SK-N-SH (cell line): ENCODE results near the gene PITPNM3. TPM values are rescaled to one million over a fixed set of nuclear protein-coding genes. Genes with fewer than 3 reads are reported as not detected.

Experiments used
- CTCF ChIA-PET: fragments of 300-600, 350-600 bp; formaldehyde crosslinking; extraction: SDS; loops from one replicate; lab custom pipeline; 2021; lab: Yijun Ruan, JAX
- POLR2A ChIA-PET: fragments of 350-600 bp; sonication (Branson Sonifier 250); formaldehyde crosslinking; extraction: SDS; loops from one replicate; lab custom pipeline; 2020; ENCODE audit warnings: antibody characterized with exemption, inconsistent platforms; lab: Yijun Ruan, JAX
- DNase-seq: peaks from one replicate; pipeline ENCODE4 v3.0.0; 2012
- H2AFZ ChIP-seq: fragments of 200-600 bp; sonication (generic); 2 replicates; pipeline ENCODE4 v1.8.1; 2016; ENCODE audit warnings: antibody characterized with exemption, mild to moderate bottlenecking, low read depth
- H3F3A ChIP-seq: fragments of 200-600 bp; sonication (generic); replicated peaks from 2 replicates; pipeline ENCODE3; 2016; ENCODE audit warnings: antibody characterized with exemption, mild to moderate bottlenecking; ENCODE audit not compliant: insufficient read depth
- H3K27ac ChIP-seq, 2 experiments: fragments of 200-500 bp in 1 of 2; fragments of 200-600 bp in 1 of 2; sonication (Bioruptor generic) in 1 of 2; sonication (generic), shearing (Covaris generic) in 1 of 2; 2 replicates each; pipeline versions ENCODE4 v1.5.1 to v1.6.1; 2014 to 2016; ENCODE audit warnings: low read depth in 2 of 2, inconsistent platforms in 1 of 2, low read length in 1 of 2, mild to moderate bottlenecking in 1 of 2, mixed read lengths in 1 of 2
- H3K27me3 ChIP-seq: fragments of 200-600 bp; sonication (generic), shearing (Covaris generic); 2 replicates; pipeline ENCODE4 v1.6.1; 2016; ENCODE audit warnings: mixed run types; ENCODE audit not compliant: insufficient read depth
- H3K36me3 ChIP-seq, 2 experiments: fragments of 200-500 bp in 1 of 2; fragments of 200-600 bp in 1 of 2; sonication (Bioruptor generic) in 1 of 2; sonication (generic) in 1 of 2; replicated peaks in 1 of 2; 2 replicates each; pipeline versions ENCODE3 to v1.5.1; 2014 to 2016; ENCODE audit warnings: low read length in 1 of 2, mild to moderate bottlenecking in 1 of 2; ENCODE audit not compliant: insufficient read depth in 2 of 2, control insufficient read depth in 1 of 2
- H3K4me1 ChIP-seq, 2 experiments: fragments of 200-500 bp in 1 of 2; fragments of 200-600 bp in 1 of 2; sonication (Bioruptor generic) in 1 of 2; sonication (generic), shearing (Covaris generic) in 1 of 2; 2 replicates each; pipeline versions ENCODE4 v1.5.1 to v1.6.1; 2014 to 2016; ENCODE audit warnings: low read depth in 1 of 2, low read length in 1 of 2, mixed run types in 1 of 2; ENCODE audit not compliant: insufficient read depth in 2 of 2, control insufficient read depth in 1 of 2
- H3K4me2 ChIP-seq: fragments of 200-600 bp; sonication (generic), shearing (Covaris generic); 2 replicates; pipeline ENCODE4 v1.6.1; 2017; ENCODE audit warnings: mixed run types
- H3K4me3 ChIP-seq, 2 experiments: fragments of 200-500 bp in 1 of 2; fragments of 200-600 bp in 1 of 2; sonication (Bioruptor generic) in 1 of 2; sonication (generic), shearing (Covaris generic) in 1 of 2; 2 replicates each; pipeline versions ENCODE4 v1.5.1 to v1.8.1; 2014 to 2016; ENCODE audit warnings: low read depth in 2 of 2, inconsistent platforms in 1 of 2, low read length in 1 of 2, mild to moderate bottlenecking in 1 of 2, mixed read lengths in 1 of 2, moderate library complexity in 1 of 2
- H3K79me2 ChIP-seq: fragments of 200-600 bp; sonication (generic); 2 replicates; pipeline ENCODE4 v1.8.1; 2017; ENCODE audit warnings: mild to moderate bottlenecking; ENCODE audit not compliant: insufficient read depth
- H3K9ac ChIP-seq: fragments of 200-600 bp; sonication (generic); 2 replicates; pipeline ENCODE4 v1.6.1; 2017; ENCODE audit warnings: mixed run types
- H3K9me2 ChIP-seq: fragments of 200-600 bp; sonication (generic); 2 replicates; pipeline ENCODE4 v1.6.1; 2017; ENCODE audit warnings: mixed run types
- H3K9me3 ChIP-seq: fragments of 200-600 bp; sonication (generic); 2 replicates; pipeline ENCODE4 v1.6.1; 2017; ENCODE audit warnings: mixed run types, mild to moderate bottlenecking, moderate library complexity
- H4K20me1 ChIP-seq: fragments of 200-600 bp; sonication (generic); 2 replicates; pipeline ENCODE4 v1.6.1; 2017; ENCODE audit warnings: mild to moderate bottlenecking, mixed run types; ENCODE audit not compliant: insufficient read depth
- CHD2 ChIP-seq: fragments of 150-350 bp; IDR thresholded peaks from 2 replicates; pipeline ENCODE4 v1.6.1; 2018; ENCODE audit warnings: low read length; ENCODE audit not compliant: partially characterized antibody
- ELF1 ChIP-seq: IDR thresholded peaks from 2 replicates; pipeline ENCODE4 v1.4.0; 2012
- EP300 ChIP-seq, 2 experiments: IDR thresholded peaks; 2 replicates each; pipeline versions ENCODE4 v1.4.0 to v1.6.1; 2012; ENCODE audit warnings: borderline replicate concordance in 1 of 2, low read depth in 1 of 2, low read length in 1 of 2
- EZH2phosphoT487 ChIP-seq: fragments of 200-600 bp; sonication (generic); IDR thresholded peaks from 2 replicates; pipeline ENCODE4 v1.6.1; 2017; ENCODE audit warnings: low read depth, mixed run types, mild to moderate bottlenecking, antibody characterized with exemption, moderate library complexity, borderline replicate concordance
- FOSL2 ChIP-seq: IDR thresholded peaks from 2 replicates; pipeline ENCODE4 v1.4.0; 2012; ENCODE audit warnings: low read depth, mild to moderate bottlenecking, moderate library complexity, borderline replicate concordance
- FOXJ3 ChIP-seq: sonication (generic); formaldehyde crosslinking; IDR thresholded peaks from 2 replicates; pipeline ENCODE4 v1.5.1; 2020; ENCODE audit warnings: mild to moderate bottlenecking, missing genetic modification reagents
- GABPA ChIP-seq: IDR thresholded peaks from 2 replicates; pipeline ENCODE4 v1.4.0; 2012; ENCODE audit warnings: low read depth, mild to moderate bottlenecking
- JUND ChIP-seq: IDR thresholded peaks from 2 replicates; pipeline ENCODE4 v1.4.0; 2012
- MXI1 ChIP-seq: IDR thresholded peaks from 2 replicates; pipeline ENCODE4 v1.6.1; 2012; ENCODE audit warnings: mild to moderate bottlenecking, low read depth, low read length, improper control_type of control experiment
- NRF1 ChIP-seq: IDR thresholded peaks from 2 replicates; pipeline ENCODE4 v1.6.1; 2012; ENCODE audit warnings: low read depth, mild to moderate bottlenecking, low read length
- POLR2AphosphoS5 ChIP-seq: IDR thresholded peaks from 2 replicates; pipeline ENCODE4 v1.6.1; 2012; ENCODE audit warnings: low read depth, low read length
- RAD21 ChIP-seq: IDR thresholded peaks from 2 replicates; pipeline ENCODE4 v1.6.1; 2012; ENCODE audit warnings: mild to moderate bottlenecking, low read length
- RFX5 ChIP-seq: IDR thresholded peaks from 2 replicates; pipeline ENCODE4 v1.6.1; 2012; ENCODE audit warnings: mild to moderate bottlenecking, improper control_type of control experiment, low read length
- RXRA ChIP-seq: IDR thresholded peaks from 2 replicates; pipeline ENCODE4 v1.4.0; 2012; ENCODE audit warnings: low read depth, mild to moderate bottlenecking, borderline replicate concordance
- SIN3A ChIP-seq: IDR thresholded peaks from 2 replicates; pipeline ENCODE4 v1.6.1; 2012; ENCODE audit warnings: low read depth, mild to moderate bottlenecking, low read length, moderate library complexity, borderline replicate concordance
- SMC3 ChIP-seq: IDR thresholded peaks from 2 replicates; pipeline ENCODE4 v1.6.1; 2012; ENCODE audit warnings: low read depth, low read length, improper control_type of control experiment
- TCF12 ChIP-seq: IDR thresholded peaks from 2 replicates; pipeline ENCODE4 v1.4.0; 2012
- TEAD4 ChIP-seq: IDR thresholded peaks from 2 replicates; pipeline ENCODE4 v1.4.0; 2012; ENCODE audit warnings: mild to moderate bottlenecking, borderline replicate concordance; ENCODE audit not compliant: insufficient read depth
- WGBS: methylation state at CpG from one replicate; pipeline ENCODE4 v1.1.6; 2017; ENCODE audit warnings: low lambda C conversion rate; 5-methylcytosine and 5-hydroxymethylcytosine counted together
- polyA plus RNA-seq, 3 experiments: library from polyadenylated mRNA; depleted of rRNA; stranded (reverse); fragments of >200 nt; gene quantifications; 2 replicates each; pipeline ENCODE4 v1.2.3, GENCODE V29; 2012
- TF ChIP-seq, protein P1 (sequence below): fragments of 150-350 bp; IDR thresholded peaks from 2 replicates; pipeline ENCODE4 v1.6.1; 2016; ENCODE audit warnings: mild to moderate bottlenecking, low read depth, low read length
- TF ChIP-seq, protein P2 (sequence below): IDR thresholded peaks from 2 replicates; pipeline ENCODE4 v1.4.0; 2012; ENCODE audit warnings: low read depth
- TF ChIP-seq, protein P3 (sequence below): IDR thresholded peaks from 2 replicates; pipeline ENCODE4 v1.4.0; 2012; ENCODE audit warnings: low read depth, borderline replicate concordance
- TF ChIP-seq, protein P4 (sequence below): IDR thresholded peaks from 2 replicates; pipeline ENCODE4 v1.4.0; 2012; ENCODE audit warnings: low read depth, borderline replicate concordance

PITPNM3 gene
- polyA plus RNA-seq, 1 of the 3 experiments (the other 2 are of a cell fraction): 0.82 TPM

DNA sequence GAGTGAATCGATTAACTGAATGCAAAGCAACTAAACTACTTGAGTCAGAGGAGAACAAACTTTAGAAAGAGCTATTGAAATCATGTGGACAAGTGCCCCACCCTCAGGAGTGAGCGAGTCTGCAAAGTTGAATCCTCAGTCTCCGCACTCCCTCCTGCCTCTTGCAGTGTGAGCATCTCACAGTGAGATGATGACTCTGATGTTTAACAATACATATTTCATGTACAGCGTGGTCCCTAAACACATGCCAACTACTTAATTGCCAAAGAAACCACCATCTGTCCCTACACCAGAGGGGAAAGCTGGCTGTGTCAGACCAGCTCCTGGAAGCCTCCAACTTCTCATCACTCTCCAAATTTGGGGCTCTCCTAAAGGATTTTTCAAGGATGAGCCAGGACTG, 80.9 kb downstream of the PITPNM3 start (continued):
- TF ChIP-seq, protein P1, sequence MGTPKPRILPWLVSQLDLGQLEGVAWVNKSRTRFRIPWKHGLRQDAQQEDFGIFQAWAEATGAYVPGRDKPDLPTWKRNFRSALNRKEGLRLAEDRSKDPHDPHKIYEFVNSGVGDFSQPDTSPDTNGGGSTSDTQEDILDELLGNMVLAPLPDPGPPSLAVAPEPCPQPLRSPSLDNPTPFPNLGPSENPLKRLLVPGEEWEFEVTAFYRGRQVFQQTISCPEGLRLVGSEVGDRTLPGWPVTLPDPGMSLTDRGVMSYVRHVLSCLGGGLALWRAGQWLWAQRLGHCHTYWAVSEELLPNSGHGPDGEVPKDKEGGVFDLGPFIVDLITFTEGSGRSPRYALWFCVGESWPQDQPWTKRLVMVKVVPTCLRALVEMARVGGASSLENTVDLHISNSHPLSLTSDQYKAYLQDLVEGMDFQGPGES: no peak
- no peak for TF ChIP-seq RXRA
- TF ChIP-seq EZH2phosphoT487: no peak
- no peak for TF ChIP-seq NRF1
- TF ChIP-seq, all 33 proteins: peak for 0

DNA sequence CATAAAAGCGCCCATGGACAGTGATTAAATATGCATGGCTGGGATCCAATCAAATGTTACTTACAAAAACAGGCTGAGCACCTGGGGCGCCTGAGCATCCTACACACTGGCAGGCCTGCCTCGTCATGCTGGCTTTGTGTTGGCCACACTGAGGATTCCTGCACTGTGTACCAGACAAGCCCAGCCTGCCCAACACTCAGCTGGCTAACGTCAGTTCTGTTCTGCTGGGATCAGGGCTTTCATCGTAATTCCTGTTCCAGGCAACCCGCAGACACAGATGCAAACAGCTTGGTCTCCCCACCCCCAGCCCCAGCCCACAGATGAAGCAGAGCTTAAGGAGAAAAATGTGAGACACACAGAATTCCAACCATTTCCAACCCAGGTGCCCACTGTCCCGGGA, 81.4 kb downstream of the PITPNM3 start:
- WGBS: 75% methylated on average over 7 of the region's 7 CpGs
- Histone ChIP-seq H3K79me2 (no peaks in the 10 kb centered on the region), H3K27me3 (no peaks in the 10 kb centered on the region), H3K27ac (no peak overlapping the region), H3K4me1 (peaks cover 5 to 10% of the 10 kb centered on the region in 2 experiments; a peak in 3 of 4 replicates), H3K9ac (no peak overlapping the region), H3F3A (no peaks in the 10 kb centered on the region), H2AFZ (no peak overlapping the region), H3K9me3 (no peaks in the 10 kb centered on the region), H3K4me3 (no peak overlapping the region), H4K20me1 (no peaks in the 10 kb centered on the region), H3K36me3 (no peaks in the 10 kb centered on the region), H3K4me2 (no peak overlapping the region), H3K9me2 (no peaks in the 10 kb centered on the region)
- no peak for DNase-seq
- ChIA-PET CTCF (interaction anchor here (0.6 to 1.4 kb wide), 3 partner anchors 28 to 100 kb away, joined by 3 read pairs; no protein-coding TSS in a partner anchor), POLR2A (no interaction called here)
- TF ChIP-seq RAD21 (no peak), FOXJ3 (no peak), GABPA (no peak), JUND (no peak), POLR2AphosphoS5 (no peak), EZH2phosphoT487 (no peak)

DNA sequence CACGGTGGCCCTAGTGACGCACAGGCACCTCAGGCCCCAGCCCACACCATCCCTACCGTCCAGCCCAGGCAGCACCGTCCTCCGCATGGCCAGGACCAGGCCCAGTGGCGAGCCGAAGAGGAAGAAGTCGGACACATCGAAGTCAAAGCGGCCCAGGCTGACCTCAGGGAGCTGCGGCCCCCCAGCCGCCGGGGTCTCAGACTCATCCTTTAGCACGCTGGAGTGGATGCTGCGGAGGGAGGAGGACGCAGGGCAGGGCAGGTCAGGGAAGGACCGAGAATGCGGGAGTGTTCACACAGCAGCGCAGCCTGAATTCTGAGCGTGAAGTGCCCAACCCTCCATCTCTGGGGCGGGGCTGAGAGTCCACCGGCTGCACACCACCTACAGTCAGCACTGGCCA, 82.0 kb downstream of the PITPNM3 start:
- H3K4me1 ChIP-seq: peaks cover 4 to 5% of the 10 kb centered on the region in 2 experiments; a peak in 3 of 4 replicates
- no peaks in the 10 kb centered on the region for H3K27me3 ChIP-seq
- TF ChIP-seq NRF1: no peak
- TF ChIP-seq SMC3: no peak
- TF ChIP-seq SIN3A: no peak
- no peak for TF ChIP-seq EP300 (IDR thresholded peaks at IDR 0.05; ENCODE audit: borderline replicate concordance in 1 of 2, low read depth in 1 of 2, low read length in 1 of 2)
- TF ChIP-seq CHD2: no peak
- TF ChIP-seq TCF12: no peak
- no peak for TF ChIP-seq ELF1
- TF ChIP-seq, protein P2, sequence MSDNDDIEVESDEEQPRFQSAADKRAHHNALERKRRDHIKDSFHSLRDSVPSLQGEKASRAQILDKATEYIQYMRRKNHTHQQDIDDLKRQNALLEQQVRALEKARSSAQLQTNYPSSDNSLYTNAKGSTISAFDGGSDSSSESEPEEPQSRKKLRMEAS: no peak
- no peak for TF ChIP-seq FOXJ3
- no peak for TF ChIP-seq FOSL2
- no peak for TF ChIP-seq RFX5
- TF ChIP-seq, protein P3, sequence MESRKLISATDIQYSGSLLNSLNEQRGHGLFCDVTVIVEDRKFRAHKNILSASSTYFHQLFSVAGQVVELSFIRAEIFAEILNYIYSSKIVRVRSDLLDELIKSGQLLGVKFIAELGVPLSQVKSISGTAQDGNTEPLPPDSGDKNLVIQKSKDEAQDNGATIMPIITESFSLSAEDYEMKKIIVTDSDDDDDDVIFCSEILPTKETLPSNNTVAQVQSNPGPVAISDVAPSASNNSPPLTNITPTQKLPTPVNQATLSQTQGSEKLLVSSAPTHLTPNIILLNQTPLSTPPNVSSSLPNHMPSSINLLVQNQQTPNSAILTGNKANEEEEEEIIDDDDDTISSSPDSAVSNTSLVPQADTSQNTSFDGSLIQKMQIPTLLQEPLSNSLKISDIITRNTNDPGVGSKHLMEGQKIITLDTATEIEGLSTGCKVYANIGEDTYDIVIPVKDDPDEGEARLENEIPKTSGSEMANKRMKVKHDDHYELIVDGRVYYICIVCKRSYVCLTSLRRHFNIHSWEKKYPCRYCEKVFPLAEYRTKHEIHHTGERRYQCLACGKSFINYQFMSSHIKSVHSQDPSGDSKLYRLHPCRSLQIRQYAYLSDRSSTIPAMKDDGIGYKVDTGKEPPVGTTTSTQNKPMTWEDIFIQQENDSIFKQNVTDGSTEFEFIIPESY: no peak
- no peak for TF ChIP-seq RAD21
- no peak for TF ChIP-seq TEAD4
- TF ChIP-seq, protein P4, sequence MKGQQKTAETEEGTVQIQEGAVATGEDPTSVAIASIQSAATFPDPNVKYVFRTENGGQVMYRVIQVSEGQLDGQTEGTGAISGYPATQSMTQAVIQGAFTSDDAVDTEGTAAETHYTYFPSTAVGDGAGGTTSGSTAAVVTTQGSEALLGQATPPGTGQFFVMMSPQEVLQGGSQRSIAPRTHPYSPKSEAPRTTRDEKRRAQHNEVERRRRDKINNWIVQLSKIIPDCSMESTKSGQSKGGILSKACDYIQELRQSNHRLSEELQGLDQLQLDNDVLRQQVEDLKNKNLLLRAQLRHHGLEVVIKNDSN: no peak
- TF ChIP-seq, protein P1: no peak
- no peak for TF ChIP-seq MXI1
- TF ChIP-seq, all 33 proteins: peak for 0
- H2AFZ ChIP-seq: no peak overlapping the region
- no peak overlapping the region for H3K4me3 ChIP-seq
- 90% methylated on average over 22 of the region's 22 CpGs for WGBS
- H3K4me2 ChIP-seq: no peak overlapping the region
- no peaks in the 10 kb centered on the region for H3K36me3 ChIP-seq
- ChIA-PET POLR2A (no interaction called here), CTCF (interaction anchor here (0.6 to 2.0 kb wide), 6 partner anchors 11 to 100 kb away, joined by 3 to 14 read pairs (median 6); partner anchors contain the start of gene PIMREG)
- no peaks in the 10 kb centered on the region for H3K9me3 ChIP-seq
- H3F3A ChIP-seq: no peaks in the 10 kb centered on the region
- H3K27ac ChIP-seq: no peak overlapping the region
- H3K9me2 ChIP-seq: no peaks in the 10 kb centered on the region
- H4K20me1 ChIP-seq: no peaks in the 10 kb centered on the region
- DNase-seq: no peak
- H3K9ac ChIP-seq: no peak overlapping the region
- H3K79me2 ChIP-seq: no peaks in the 10 kb centered on the region
